ENCODE measurements around the gene SPEF2. TPM values are rescaled to one million over a fixed set of nuclear protein-coding genes. Genes with fewer than 3 reads are reported as not detected.
"Not testable (repeated sequence)": the region's sequence is repeated elsewhere in the genome, so short reads cannot be mapped to it uniquely, and the experiment has no call there.

The SPEF2 gene
- total RNA-seq, 1 donor from 2014 or later, result 2.7 TPM

DNA sequence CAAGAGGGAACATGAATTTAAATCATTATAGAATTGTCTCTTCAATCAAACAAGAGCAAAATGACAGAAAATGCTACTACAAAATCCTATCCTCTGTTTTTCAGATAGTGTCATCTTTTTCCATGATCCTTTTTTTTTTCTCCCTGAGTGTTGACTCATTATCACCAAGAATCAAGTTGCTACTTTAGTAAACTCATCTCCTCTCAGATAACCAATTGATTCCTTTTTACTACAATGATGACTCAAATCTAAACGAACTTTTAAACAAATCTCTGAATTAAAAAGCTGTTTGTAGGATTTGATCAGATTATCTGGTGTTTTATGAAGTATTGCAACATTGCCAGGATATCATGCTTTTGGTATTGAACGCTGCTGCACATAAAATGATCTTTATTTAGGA lies 215.1 kb downstream of the SPEF2 start:
- Histone ChIP-seq H3K27ac (replicated peaks) (no peak overlapping the region), H3K27me3 (ENCODE audit: low read depth) (peaks cover 5% of the 10 kb centered on the region), H3K36me3 (no peaks in the 10 kb centered on the region), H3K4me3 (no peak overlapping the region), H3K9me3 (replicated peaks) (no peaks in the 10 kb centered on the region), H3K4me1 (no peaks in the 10 kb centered on the region)
- TF ChIP-seq, protein P1, sequence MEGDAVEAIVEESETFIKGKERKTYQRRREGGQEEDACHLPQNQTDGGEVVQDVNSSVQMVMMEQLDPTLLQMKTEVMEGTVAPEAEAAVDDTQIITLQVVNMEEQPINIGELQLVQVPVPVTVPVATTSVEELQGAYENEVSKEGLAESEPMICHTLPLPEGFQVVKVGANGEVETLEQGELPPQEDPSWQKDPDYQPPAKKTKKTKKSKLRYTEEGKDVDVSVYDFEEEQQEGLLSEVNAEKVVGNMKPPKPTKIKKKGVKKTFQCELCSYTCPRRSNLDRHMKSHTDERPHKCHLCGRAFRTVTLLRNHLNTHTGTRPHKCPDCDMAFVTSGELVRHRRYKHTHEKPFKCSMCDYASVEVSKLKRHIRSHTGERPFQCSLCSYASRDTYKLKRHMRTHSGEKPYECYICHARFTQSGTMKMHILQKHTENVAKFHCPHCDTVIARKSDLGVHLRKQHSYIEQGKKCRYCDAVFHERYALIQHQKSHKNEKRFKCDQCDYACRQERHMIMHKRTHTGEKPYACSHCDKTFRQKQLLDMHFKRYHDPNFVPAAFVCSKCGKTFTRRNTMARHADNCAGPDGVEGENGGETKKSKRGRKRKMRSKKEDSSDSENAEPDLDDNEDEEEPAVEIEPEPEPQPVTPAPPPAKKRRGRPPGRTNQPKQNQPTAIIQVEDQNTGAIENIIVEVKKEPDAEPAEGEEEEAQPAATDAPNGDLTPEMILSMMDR (IDR thresholded peaks at IDR 0.05; ENCODE audit: borderline replicate concordance), result no peak
- intact Hi-C loops (cut with micrococcal nuclease), result no loop called here
- DNase-seq, result no peak

DNA sequence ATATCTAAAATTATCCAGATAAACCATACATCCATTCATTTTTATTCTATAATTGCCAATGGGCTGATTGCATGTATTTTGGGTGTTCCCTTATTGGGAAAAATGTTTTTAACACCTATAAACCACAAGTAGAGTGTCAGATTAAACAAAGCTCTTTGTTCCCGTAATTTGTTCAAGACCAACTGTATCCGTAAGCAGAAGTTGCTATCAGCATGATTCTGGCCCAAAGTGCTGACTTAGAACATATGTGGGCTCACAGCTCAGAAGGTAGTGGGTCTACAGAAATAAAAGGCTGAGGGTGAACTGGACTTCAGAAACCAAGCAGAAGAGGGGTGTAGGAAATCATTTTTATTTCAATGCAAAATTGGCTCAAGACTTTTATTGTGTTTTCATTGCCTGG lies 215.6 kb downstream of the SPEF2 start:
- Histone ChIP-seq H3K27me3 (ENCODE audit: low read depth) (peaks cover 5% of the 10 kb centered on the region), H3K4me3 (no peak overlapping the region), H3K9me3 (replicated peaks) (no peaks in the 10 kb centered on the region), H3K27ac (replicated peaks) (no peak overlapping the region), H3K4me1 (no peaks in the 10 kb centered on the region), H3K36me3 (no peaks in the 10 kb centered on the region)
- TF ChIP-seq, protein P1 (IDR thresholded peaks at IDR 0.05; ENCODE audit: borderline replicate concordance), result no peak
- no peak for DNase-seq
- intact Hi-C loops (cut with micrococcal nuclease), result no loop called here

DNA sequence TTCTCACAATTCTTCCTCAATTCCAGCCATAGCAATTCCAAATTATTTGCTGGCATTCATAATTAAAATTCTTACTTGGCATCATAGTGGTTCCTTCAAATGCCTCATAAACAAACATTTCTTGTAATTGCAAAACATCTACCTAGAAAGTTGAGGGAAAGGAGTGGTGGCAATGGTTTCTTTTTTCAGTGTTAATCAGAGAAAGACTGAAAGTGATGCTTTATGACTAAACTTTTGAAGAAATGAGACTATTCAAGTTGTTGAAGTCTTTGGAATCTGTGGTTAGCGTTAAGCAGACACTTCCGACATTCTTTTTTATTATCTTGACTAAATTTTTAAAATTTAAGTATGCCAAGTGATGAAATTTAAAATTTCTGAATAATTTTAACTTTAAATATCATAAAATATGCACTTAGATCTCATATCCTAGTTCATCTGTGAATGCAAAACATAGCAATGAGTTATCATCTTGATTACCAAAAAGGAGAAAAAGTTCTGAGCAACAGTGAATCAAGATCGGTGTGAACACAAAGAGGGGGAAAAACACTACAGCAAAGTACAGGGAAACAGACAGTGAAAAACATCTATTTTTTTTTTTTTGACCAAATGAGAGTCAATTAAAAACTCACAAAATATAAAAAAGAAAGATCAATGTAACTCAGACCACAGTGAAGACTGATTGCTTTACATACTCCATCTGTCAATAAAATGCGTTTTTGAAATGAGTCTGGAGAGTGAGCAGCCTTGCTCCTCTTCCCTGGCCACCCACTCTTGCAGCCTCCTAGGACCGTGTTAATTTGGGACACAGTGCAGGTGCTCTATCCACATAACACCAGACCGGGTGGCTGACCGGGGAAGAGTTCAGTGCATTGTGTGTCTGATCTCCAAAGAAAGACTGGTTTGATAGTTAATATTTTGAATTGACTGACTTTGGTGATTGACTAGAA lies 218.4 kb downstream of the SPEF2 start:
- TF ChIP-seq, protein P1 (IDR thresholded peaks at IDR 0.05; ENCODE audit: borderline replicate concordance), result no peak
- DNase-seq, result no peak
- Histone ChIP-seq H3K36me3 (no peaks in the 10 kb centered on the region), H3K27me3 (ENCODE audit: low read depth) (peaks cover 5% of the 10 kb centered on the region), H3K4me3 (no peak overlapping the region), H3K27ac (replicated peaks) (no peak overlapping the region), H3K4me1 (no peaks in the 10 kb centered on the region), H3K9me3 (replicated peaks) (no peaks in the 10 kb centered on the region)
- intact Hi-C loops (cut with micrococcal nuclease), result no loop called here

DNA sequence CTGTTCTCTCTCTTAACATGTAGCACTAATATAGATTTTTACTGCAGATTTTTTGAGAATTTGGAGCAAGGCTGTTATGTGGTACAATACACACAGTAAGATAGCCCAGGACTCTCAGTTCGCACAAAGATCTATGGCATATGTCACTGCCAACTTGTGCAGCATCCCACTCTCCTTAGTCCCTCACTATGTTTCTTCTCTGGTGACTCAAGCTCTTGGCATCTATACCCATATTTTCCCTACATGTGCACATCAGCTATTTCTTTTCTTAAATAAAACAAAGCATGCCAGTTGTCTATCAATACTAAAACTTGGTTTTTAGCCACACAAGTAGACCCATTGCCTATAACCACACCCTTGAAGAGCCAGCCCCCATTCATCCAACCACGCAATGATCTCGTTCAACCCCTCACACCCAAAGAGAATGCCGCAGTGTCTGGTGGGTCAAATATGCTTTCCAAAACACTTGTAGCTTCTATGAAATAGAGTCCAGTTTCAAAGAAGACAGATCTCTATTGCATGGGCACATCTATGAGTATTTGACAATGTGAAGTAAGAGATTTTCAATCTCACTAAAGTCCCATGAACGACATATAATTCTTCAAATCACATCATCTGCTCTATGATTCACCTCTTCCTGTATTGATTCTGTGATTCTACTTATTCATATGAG lies 220.8 kb downstream of the SPEF2 start:
- H3K4me1 ChIP-seq, result no peaks in the 10 kb centered on the region
- intact Hi-C loops (cut with micrococcal nuclease), result no loop called here

DNA sequence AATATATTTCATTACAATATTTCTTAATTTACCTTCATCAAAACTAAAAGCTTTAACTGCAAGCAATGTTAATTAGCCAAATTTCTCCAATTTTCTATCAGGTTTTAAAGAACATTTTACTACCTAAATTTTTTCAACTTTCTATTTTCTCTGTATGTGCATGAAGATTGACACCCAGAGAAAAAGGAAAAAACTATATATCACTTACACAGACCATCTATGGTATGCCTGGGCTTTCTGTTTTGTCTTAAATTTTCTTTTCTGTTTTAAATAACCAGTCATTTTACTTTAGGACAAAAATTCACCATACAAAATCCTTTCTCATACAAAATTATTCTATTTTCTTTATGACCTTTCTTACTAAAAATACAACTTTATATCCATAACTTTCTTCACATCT lies 225.2 kb downstream of the SPEF2 start:
- intact Hi-C loops (cut with micrococcal nuclease), result no loop called here
- no peaks in the 10 kb centered on the region for H3K36me3 ChIP-seq
- no peak overlapping the region for H3K4me3 ChIP-seq
- DNase-seq, result no peak
- H3K27ac ChIP-seq (replicated peaks), result no peak overlapping the region
- TF ChIP-seq, protein P1 (IDR thresholded peaks at IDR 0.05; ENCODE audit: borderline replicate concordance), result no peak
- H3K27me3 ChIP-seq (ENCODE audit: low read depth), result no peaks in the 10 kb centered on the region
- no peaks in the 10 kb centered on the region for H3K4me1 ChIP-seq
- peaks cover 21% of the 10 kb centered on the region for H3K9me3 ChIP-seq (replicated peaks)

More for the DNA sequence above, 220.8 kb downstream of the SPEF2 start:
- Histone ChIP-seq H3K9me3 (replicated peaks) (no peaks in the 10 kb centered on the region), H3K36me3 (no peaks in the 10 kb centered on the region), H3K4me3 (no peak overlapping the region), H3K27ac (replicated peaks) (no peak overlapping the region), H3K27me3 (ENCODE audit: low read depth) (no peaks in the 10 kb centered on the region)
- no peak for DNase-seq
- TF ChIP-seq, protein P1 (IDR thresholded peaks at IDR 0.05; ENCODE audit: borderline replicate concordance), result no peak

DNA sequence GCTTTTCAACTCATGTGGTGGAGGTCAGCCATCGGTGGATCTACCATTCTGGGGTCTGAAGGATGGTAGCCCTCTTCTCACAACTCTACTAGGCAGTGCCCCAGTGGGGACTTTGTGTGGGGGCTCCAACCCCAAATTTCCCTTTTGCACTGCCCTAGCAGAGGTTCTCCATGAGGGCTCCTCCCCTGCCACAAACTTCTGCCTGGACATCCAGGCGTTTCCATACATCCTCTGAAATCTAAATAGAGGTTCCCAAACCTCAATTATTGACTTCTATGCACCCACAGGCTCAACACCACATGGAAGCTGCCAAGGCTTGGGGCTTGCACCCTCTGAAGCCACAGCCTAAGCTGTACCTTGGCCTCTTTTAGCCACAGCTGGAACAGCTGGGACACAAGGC lies 227.8 kb downstream of the SPEF2 start:
- intact Hi-C loops (cut with micrococcal nuclease); H3K36me3 ChIP-seq; DNase-seq; H3K4me1 ChIP-seq; H3K27ac ChIP-seq (replicated peaks); H3K4me3 ChIP-seq; H3K27me3 ChIP-seq (ENCODE audit: low read depth): not testable (repeated sequence)
- peaks cover 21% of the 10 kb centered on the region for H3K9me3 ChIP-seq (replicated peaks)
